ENCODE data around the gene KCNJ3. TPM values are rescaled to one million over a fixed set of nuclear protein-coding genes. Genes with fewer than 3 reads are reported as not detected.
"Not testable (repeated sequence)": the region's sequence is repeated elsewhere in the genome, so short reads cannot be mapped to it uniquely, and the experiment has no call there.

The KCNJ3 gene
- polyA plus RNA-seq, 1 donor, result 0.54 TPM

- DNase-seq (ENCODE audit: low read depth), result no peak
Measured at GRCh38 chr2:154844513-154844912, 146.0 kb downstream of the KCNJ3 start.

- DNase-seq (ENCODE audit: low read depth), result no peak
Measured at GRCh38 chr2:154846842-154847241, 148.3 kb downstream of the KCNJ3 start.

GRCh38 chr2:154849482-154849881 lies 151.0 kb downstream of the KCNJ3 start:
- DNase-seq (ENCODE audit: low read depth), result no peak

GRCh38 chr2:154850532-154850931 lies 152.0 kb downstream of the KCNJ3 start:
- DNase-seq (ENCODE audit: low read depth), result no peak

GRCh38 chr2:154855138-154855537 lies 156.6 kb downstream of the KCNJ3 start:
- DNase-seq (ENCODE audit: low read depth), result peak; percentile 14

GRCh38 chr2:154867151-154867550 lies 168.7 kb downstream of the KCNJ3 start:
- not testable (repeated sequence) for DNase-seq (ENCODE audit: low read depth)

- DNase-seq (ENCODE audit: low read depth), result no peak
Measured at GRCh38 chr2:154875999-154876398, 177.5 kb downstream of the KCNJ3 start.

GRCh38 chr2:154882725-154883124 lies 184.2 kb downstream of the KCNJ3 start:
- no peak for DNase-seq (ENCODE audit: low read depth)

- no peak for DNase-seq (ENCODE audit: low read depth)
Measured at GRCh38 chr2:154886316-154886715, 187.8 kb downstream of the KCNJ3 start.

GRCh38 chr2:154898269-154898668 lies 199.8 kb downstream of the KCNJ3 start:
- DNase-seq (ENCODE audit: low read depth), result no peak

- DNase-seq (ENCODE audit: low read depth), result no peak
Measured at GRCh38 chr2:154901063-154901462, 202.6 kb downstream of the KCNJ3 start.
